HepG2 (cell line): Measurements from ENCODE around the gene ESYT2. TPM values are rescaled to one million over a fixed set of nuclear protein-coding genes. Genes with fewer than 3 reads are reported as not detected.

Source experiments
- ARNTL ChIP-seq: sonication (generic); formaldehyde crosslinking; IDR thresholded peaks from 2 replicates; pipeline ENCODE4 v1.4.0; 2020; ENCODE audit warnings: mild to moderate bottlenecking, missing genetic modification reagents
- BORCS8-MEF2B ChIP-seq: sonication (generic); formaldehyde crosslinking; IDR thresholded peaks from 2 replicates; pipeline ENCODE4 v1.8.0; 2022; ENCODE audit warnings: mild to moderate bottlenecking, missing genetic modification reagents
- CHCHD3 ChIP-seq: sonication (generic); formaldehyde crosslinking; IDR thresholded peaks from 2 replicates; pipeline ENCODE4 v1.8.0; 2022; ENCODE audit warnings: mild to moderate bottlenecking, missing genetic modification reagents, moderate library complexity
- FOSL2 ChIP-seq: sonication (generic); formaldehyde crosslinking; IDR thresholded peaks from 2 replicates; pipeline ENCODE4 v1.4.0; 2020; ENCODE audit warnings: missing genetic modification reagents
- GATAD1 ChIP-seq: IDR thresholded peaks from 2 replicates; pipeline ENCODE4 v1.6.1; 2016; ENCODE audit warnings: missing genetic modification reagents, missing compliant biosample characterization
- HNF4A ChIP-seq: sonication (generic); formaldehyde crosslinking; IDR thresholded peaks from 2 replicates; pipeline ENCODE4 v1.4.0; 2020; ENCODE audit warnings: missing genetic modification reagents
- KLF6 ChIP-seq: IDR thresholded peaks from 2 replicates; pipeline ENCODE4 v1.8.0; 2016; ENCODE audit warnings: missing biosample characterization, missing genetic modification reagents
- MED1 ChIP-seq: sonication (generic); formaldehyde crosslinking; IDR thresholded peaks from 2 replicates; pipeline ENCODE4 v1.4.0; 2020; ENCODE audit warnings: missing genetic modification reagents
- MXI1 ChIP-seq: IDR thresholded peaks from 3 replicates; pipeline ENCODE4 v1.6.1; 2012; ENCODE audit warnings: low read depth, low read length, inconsistent platforms, borderline replicate concordance
- REPIN1 ChIP-seq: sonication (generic); formaldehyde crosslinking; IDR thresholded peaks from 2 replicates; pipeline ENCODE4 v1.8.0; 2022; ENCODE audit warnings: missing genetic modification reagents, low read depth, mild to moderate bottlenecking, borderline replicate concordance
- SRSF9 ChIP-seq: fragments of 200-400 bp; formaldehyde crosslinking; IDR thresholded peaks from 2 replicates; pipeline ENCODE4 v1.6.1; 2018; ENCODE audit warnings: borderline replicate concordance, mild to moderate bottlenecking, low read depth, low read length; ENCODE audit not compliant: insufficient read depth, poor library complexity, severe bottlenecking
- STAT5B ChIP-seq: sonication (generic); formaldehyde crosslinking; IDR thresholded peaks from 2 replicates; pipeline ENCODE4 v1.4.0; 2020; ENCODE audit warnings: missing genetic modification reagents
- TGIF2 ChIP-seq: IDR thresholded peaks from 2 replicates; pipeline ENCODE4 v1.6.1; 2016; ENCODE audit warnings: control low read depth, missing compliant biosample characterization
- ZNF567 ChIP-seq: sonication (generic); formaldehyde crosslinking; IDR thresholded peaks from 2 replicates; pipeline ENCODE4 v1.8.1; 2023; ENCODE audit warnings: mild to moderate bottlenecking, missing genetic modification reagents, borderline replicate concordance
- ZNF883 ChIP-seq: sonication (generic); formaldehyde crosslinking; IDR thresholded peaks from 2 replicates; pipeline ENCODE4 v1.5.1; 2020; ENCODE audit warnings: mild to moderate bottlenecking, missing genetic modification reagents; ENCODE audit errors: not compliant biosample characterization
- polyA plus RNA-seq, 8 experiments: library from polyadenylated mRNA; depleted of rRNA in 3 of 8; stranded (reverse) in 7 of 8; unstranded in 1 of 8; fragments of >200 nt; fragmentation: Illumina TruSeq in 4 of 8; extraction: Trizol in 4 of 8; gene quantifications; 2 replicates each; pipeline versions ENCODE4 v1.2.1 to v1.2.3, GENCODE V29; 2011 to 2016; ENCODE audit warnings: low read depth in 4 of 8, missing spikeins in 1 of 8, mixed read lengths in 1 of 8; ENCODE audit not compliant: insufficient read depth in 1 of 8
- total RNA-seq, 5 experiments: library from RNA; depleted of rRNA; stranded (reverse); fragments of >200 nt; fragmentation: Illumina TruSeq; extraction: Trizol; gene quantifications; 2 replicates each; pipeline ENCODE4 v1.2.3, GENCODE V29; 2016; ENCODE audit warnings: low read depth in 1 of 5
- TF ChIP-seq, protein P1 (sequence below): sonication (generic); formaldehyde crosslinking; IDR thresholded peaks from 2 replicates; pipeline ENCODE4 v1.5.0; 2020; ENCODE audit warnings: mild to moderate bottlenecking, missing genetic modification reagents, borderline replicate concordance
- TF ChIP-seq, protein P2 (sequence below): sonication (generic); formaldehyde crosslinking; IDR thresholded peaks from 2 replicates; pipeline ENCODE4 v1.4.0; 2020; ENCODE audit warnings: mild to moderate bottlenecking, missing genetic modification reagents
- TF ChIP-seq, protein P3 (sequence below): sonication (generic); formaldehyde crosslinking; IDR thresholded peaks from 2 replicates; pipeline ENCODE4 v1.5.1; 2020; ENCODE audit warnings: mild to moderate bottlenecking, missing genetic modification reagents, borderline replicate concordance
- TF ChIP-seq, protein P4 (sequence below): sonication (generic); formaldehyde crosslinking; IDR thresholded peaks from 2 replicates; pipeline ENCODE4 v1.5.0; 2020; ENCODE audit warnings: mild to moderate bottlenecking, missing genetic modification reagents, borderline replicate concordance

ESYT2 gene
- total and polyA plus RNA-seq, 2 of the 13 experiments (the other 11 are each of a cell fraction or from before 2014, with no cell fraction given): 28.5 to 37.3 TPM

DNA sequence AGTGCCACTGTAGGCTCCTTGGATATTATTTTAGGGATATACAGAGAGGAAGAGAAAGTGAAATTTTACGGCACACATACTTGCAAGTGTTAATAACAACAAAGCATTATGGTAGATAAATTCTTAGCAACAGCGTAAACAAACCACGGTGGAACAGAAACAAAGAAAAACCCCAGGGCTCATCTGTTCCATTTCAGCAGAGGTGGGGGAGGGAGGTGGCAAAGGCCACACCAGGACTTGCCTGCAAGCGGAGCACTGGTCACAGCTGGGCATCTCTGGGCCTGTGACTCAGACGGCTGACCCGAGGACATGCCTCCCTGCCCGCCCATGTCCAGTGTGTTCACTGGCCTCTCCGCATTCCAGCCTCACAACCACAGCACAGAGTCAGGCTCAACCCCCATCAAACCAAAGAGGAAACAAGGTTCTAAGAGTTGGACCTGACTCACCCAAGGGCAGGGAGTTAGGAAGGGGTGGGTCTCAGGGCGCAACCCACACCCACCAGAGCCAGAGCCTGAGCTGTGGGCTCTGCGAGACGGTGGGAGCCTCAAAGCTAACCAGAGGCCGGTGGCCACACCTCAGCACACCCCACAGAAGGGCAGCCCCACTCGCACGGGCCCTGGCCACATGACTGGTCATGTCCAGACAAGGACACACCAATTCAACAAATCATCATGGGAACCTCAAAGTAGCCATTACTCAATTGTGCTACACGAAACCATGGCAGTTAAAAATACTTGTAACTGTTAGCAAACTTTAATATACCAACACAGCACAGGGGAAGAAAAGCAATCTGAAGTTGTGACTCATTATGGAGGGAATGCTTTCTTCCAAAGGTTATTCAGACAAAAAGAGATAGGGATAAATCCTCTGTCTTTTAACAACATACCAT, 10.7 kb downstream of the ESYT2 start (continued):
- TF ChIP-seq, protein P1, sequence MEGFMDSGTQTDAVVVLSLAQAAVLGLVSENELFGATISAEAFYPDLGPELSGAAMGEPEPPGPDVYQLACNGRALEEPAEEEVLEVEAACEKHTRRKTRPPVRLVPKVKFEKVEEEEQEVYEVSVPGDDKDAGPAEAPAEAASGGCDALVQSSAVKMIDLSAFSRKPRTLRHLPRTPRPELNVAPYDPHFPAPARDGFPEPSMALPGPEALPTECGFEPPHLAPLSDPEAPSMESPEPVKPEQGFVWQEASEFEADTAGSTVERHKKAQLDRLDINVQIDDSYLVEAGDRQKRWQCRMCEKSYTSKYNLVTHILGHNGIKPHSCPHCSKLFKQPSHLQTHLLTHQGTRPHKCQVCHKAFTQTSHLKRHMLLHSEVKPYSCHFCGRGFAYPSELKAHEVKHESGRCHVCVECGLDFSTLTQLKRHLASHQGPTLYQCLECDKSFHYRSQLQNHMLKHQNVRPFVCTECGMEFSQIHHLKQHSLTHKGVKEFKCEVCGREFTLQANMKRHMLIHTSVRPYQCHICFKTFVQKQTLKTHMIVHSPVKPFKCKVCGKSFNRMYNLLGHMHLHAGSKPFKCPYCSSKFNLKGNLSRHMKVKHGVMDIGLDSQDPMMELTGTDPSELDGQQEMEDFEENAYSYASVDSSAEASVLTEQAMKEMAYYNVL: no peak
- TF ChIP-seq MXI1 (peak; percentile 78; the same call in 1 of the 3 replicates), GATAD1 (CRISPR knock-in tag) (0 out of 2 replicates have a peak, but pooled peaks have one; percentile 21), BORCS8-MEF2B (CRISPR knock-in tag) (peak; percentile 84; the same call in 1 of the 2 replicates), ZNF883 (peak; percentile 72), ZNF567 (CRISPR knock-in tag) (0 out of 2 replicates have a peak, but pooled peaks have one; percentile 73), FOSL2 (CRISPR knock-in tag) (peak; percentile 95), HNF4A (CRISPR knock-in tag) (peak; percentile 67), SRSF9 (no peak), MED1 (CRISPR knock-in tag) (peak; percentile 83), CHCHD3 (CRISPR knock-in tag) (no peak; the same call in 1 of the 2 replicates), STAT5B (CRISPR knock-in tag) (no peak), ARNTL (CRISPR knock-in tag) (peak; percentile 93), REPIN1 (CRISPR knock-in tag) (peak; percentile 93), KLF6 (CRISPR knock-in tag) (0 out of 2 replicates have a peak, but pooled peaks have one; percentile 33), TGIF2 (CRISPR knock-in tag) (peak; percentile 53; the same call in 1 of the 2 replicates)
- TF ChIP-seq, protein P2, sequence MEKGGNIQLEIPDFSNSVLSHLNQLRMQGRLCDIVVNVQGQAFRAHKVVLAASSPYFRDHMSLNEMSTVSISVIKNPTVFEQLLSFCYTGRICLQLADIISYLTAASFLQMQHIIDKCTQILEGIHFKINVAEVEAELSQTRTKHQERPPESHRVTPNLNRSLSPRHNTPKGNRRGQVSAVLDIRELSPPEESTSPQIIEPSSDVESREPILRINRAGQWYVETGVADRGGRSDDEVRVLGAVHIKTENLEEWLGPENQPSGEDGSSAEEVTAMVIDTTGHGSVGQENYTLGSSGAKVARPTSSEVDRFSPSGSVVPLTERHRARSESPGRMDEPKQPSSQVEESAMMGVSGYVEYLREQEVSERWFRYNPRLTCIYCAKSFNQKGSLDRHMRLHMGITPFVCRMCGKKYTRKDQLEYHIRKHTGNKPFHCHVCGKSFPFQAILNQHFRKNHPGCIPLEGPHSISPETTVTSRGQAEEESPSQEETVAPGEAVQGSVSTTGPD (CRISPR knock-in tag): no peak
- TF ChIP-seq, protein P3, sequence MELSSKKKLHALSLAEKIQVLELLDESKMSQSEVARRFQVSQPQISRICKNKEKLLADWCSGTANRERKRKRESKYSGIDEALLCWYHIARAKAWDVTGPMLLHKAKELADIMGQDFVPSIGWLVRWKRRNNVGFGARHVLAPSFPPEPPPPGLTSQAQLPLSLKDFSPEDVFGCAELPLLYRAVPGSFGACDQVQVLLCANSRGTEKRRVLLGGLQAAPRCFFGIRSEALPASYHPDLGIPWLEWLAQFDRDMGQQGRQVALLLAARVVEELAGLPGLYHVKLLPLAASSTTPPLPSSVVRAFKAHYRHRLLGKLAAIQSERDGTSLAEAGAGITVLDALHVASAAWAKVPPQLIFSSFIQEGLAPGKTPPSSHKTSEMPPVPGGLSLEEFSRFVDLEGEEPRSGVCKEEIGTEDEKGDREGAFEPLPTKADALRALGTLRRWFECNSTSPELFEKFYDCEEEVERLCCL (CRISPR knock-in tag): no peak; the same call in 1 of the 2 replicates
- TF ChIP-seq, protein P4, sequence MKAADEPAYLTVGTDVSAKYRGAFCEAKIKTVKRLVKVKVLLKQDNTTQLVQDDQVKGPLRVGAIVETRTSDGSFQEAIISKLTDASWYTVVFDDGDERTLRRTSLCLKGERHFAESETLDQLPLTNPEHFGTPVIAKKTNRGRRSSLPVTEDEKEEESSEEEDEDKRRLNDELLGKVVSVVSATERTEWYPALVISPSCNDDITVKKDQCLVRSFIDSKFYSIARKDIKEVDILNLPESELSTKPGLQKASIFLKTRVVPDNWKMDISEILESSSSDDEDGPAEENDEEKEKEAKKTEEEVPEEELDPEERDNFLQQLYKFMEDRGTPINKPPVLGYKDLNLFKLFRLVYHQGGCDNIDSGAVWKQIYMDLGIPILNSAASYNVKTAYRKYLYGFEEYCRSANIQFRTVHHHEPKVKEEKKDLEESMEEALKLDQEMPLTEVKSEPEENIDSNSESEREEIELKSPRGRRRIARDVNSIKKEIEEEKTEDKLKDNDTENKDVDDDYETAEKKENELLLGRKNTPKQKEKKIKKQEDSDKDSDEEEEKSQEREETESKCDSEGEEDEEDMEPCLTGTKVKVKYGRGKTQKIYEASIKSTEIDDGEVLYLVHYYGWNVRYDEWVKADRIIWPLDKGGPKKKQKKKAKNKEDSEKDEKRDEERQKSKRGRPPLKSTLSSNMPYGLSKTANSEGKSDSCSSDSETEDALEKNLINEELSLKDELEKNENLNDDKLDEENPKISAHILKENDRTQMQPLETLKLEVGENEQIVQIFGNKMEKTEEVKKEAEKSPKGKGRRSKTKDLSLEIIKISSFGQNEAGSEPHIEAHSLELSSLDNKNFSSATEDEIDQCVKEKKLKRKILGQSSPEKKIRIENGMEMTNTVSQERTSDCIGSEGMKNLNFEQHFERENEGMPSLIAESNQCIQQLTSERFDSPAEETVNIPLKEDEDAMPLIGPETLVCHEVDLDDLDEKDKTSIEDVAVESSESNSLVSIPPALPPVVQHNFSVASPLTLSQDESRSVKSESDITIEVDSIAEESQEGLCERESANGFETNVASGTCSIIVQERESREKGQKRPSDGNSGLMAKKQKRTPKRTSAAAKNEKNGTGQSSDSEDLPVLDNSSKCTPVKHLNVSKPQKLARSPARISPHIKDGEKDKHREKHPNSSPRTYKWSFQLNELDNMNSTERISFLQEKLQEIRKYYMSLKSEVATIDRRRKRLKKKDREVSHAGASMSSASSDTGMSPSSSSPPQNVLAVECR: peak; percentile 87
